H1 (cell line): ENCODE data around the gene ACAD11. TPM values are rescaled to one million over a fixed set of nuclear protein-coding genes. Genes with fewer than 3 reads are reported as not detected.

Source experiments
- CBX8 ChIP-seq: fragments of 300-800, 300-1000 bp; sonication (generic); IDR thresholded peaks from 2 replicates; pipeline ENCODE4 v1.7.1; 2016; ENCODE audit warnings: low read depth, low read length, borderline replicate concordance
- CEBPB ChIP-seq: IDR thresholded peaks from 2 replicates; pipeline ENCODE4 v1.6.1; 2012; ENCODE audit warnings: low read depth, low read length
- CHD1 ChIP-seq: IDR thresholded peaks from 2 replicates; pipeline ENCODE4 v1.6.1; 2012; ENCODE audit warnings: low read depth, low read length, improper control_type of control experiment
- CHD7 ChIP-seq: fragments of 300-600 bp; sonication (generic); IDR thresholded peaks from 2 replicates; pipeline ENCODE4 v1.7.1; 2012; ENCODE audit warnings: low read length, moderate library complexity, mild to moderate bottlenecking, inconsistent platforms; ENCODE audit not compliant: insufficient replicate concordance
- CTBP2 ChIP-seq: IDR thresholded peaks from 2 replicates; pipeline ENCODE4 v1.7.0; 2011; ENCODE audit warnings: borderline replicate concordance, mild to moderate bottlenecking, moderate library complexity, mixed read lengths, low read length; ENCODE audit not compliant: insufficient read depth, insufficient read length
- GTF2F1 ChIP-seq: IDR thresholded peaks from 2 replicates; pipeline ENCODE4 v1.6.1; 2012; ENCODE audit warnings: low read depth, low read length, improper control_type of control experiment, borderline replicate concordance
- PHF8 ChIP-seq: fragments of 200-600 bp; sonication (generic); conservative IDR thresholded peaks from 2 replicates; pipeline ENCODE4 v1.7.1; 2012; ENCODE audit warnings: low read depth, mild to moderate bottlenecking, inconsistent platforms, low read length, moderate library complexity
- POU5F1 ChIP-seq: IDR thresholded peaks from 2 replicates; pipeline ENCODE4 v1.6.1; 2011; ENCODE audit warnings: low read depth, mild to moderate bottlenecking, low read length, moderate library complexity
- TAF1 ChIP-seq: IDR thresholded peaks from 2 replicates; pipeline ENCODE4 v1.6.1; 2011; ENCODE audit warnings: mild to moderate bottlenecking, low read depth, low read length
- polyA plus RNA-seq, 7 experiments: library from polyadenylated mRNA; depleted of rRNA in 3 of 7; stranded (reverse) in 5 of 7; unstranded in 2 of 7; fragments of >200 nt in 5 of 7; fragments of 200-250 nt in 2 of 7; gene quantifications; 1 replicate in 5 of 7; 2 replicates in 1 of 7; 4 replicates in 1 of 7; pipeline versions ENCODE4 v1.2.1 to v1.2.3, GENCODE V29; 2011 to 2013; ENCODE audit warnings: missing spikeins in 2 of 7, mixed read lengths in 2 of 7
- total RNA-seq: library from RNA; stranded (reverse); fragmentation: NEBNext Ultra II Directional; extraction: Animal tissue kit (Norgen Biotek cat#: 25700); gene quantifications from 2 replicates; pipeline ENCODE4 v1.2.1, GENCODE V29; 2021

ACAD11 gene
- total and polyA plus RNA-seq, 2 of the 8 experiments (the other 6 are each of a cell fraction or from before 2014, with no cell fraction given), result 5.5 to 11.0 TPM

- TF ChIP-seq GTF2F1, result no peak
- no peak for TF ChIP-seq CEBPB
- no peak for TF ChIP-seq CHD7
- no peak for TF ChIP-seq PHF8
- no peak for TF ChIP-seq CHD1
- TF ChIP-seq POU5F1, result no peak
- no peak for TF ChIP-seq TAF1
- TF ChIP-seq CBX8, result no peak
- no peak for TF ChIP-seq CTBP2
Observed at GRCh38 chr3:132549890-132550578, 109.6 kb downstream of the ACAD11 start (continued).
